Breast epithelium (tissue), 4 donors: ENCODE measurements around the gene SRGAP1. TPM values are rescaled to one million over a fixed set of nuclear protein-coding genes. Genes with fewer than 3 reads are reported as not detected.

ENCODE experiments used
- DNase-seq, 2 donors: peaks; one replicate each; pipeline ENCODE4 v3.0.0-alpha.2; 2019; ENCODE audit warnings: low spot score in 2 of 2
- H3K27ac ChIP-seq, 2 donors: fragments of 200-600 bp; sonication (generic) in 1 of 2; one replicate each; pipeline ENCODE4 v1.5.1; 2016 to 2019; ENCODE audit warnings: mild to moderate bottlenecking in 1 of 2
- H3K27me3 ChIP-seq, 2 donors: fragments of 200-600 bp; sonication (generic) in 1 of 2; one replicate each; pipeline versions ENCODE4 v1.5.1 to v1.6.0; 2017 to 2019; ENCODE audit warnings: control low read depth in 1 of 2, mild to moderate bottlenecking in 1 of 2
- H3K36me3 ChIP-seq: fragments of 200-600 bp; one replicate; pipeline ENCODE4 v1.5.1; 2019
- H3K4me1 ChIP-seq, 2 donors: fragments of 200-600 bp; sonication (generic); one replicate each; pipeline ENCODE4 v1.5.1; 2016 to 2019; ENCODE audit warnings: control low read depth in 1 of 2
- H3K4me3 ChIP-seq, 3 donors: fragments of 200-600 bp; sonication (generic); 1 replicate in 2 of 3; 2 replicates in 1 of 3; pipeline ENCODE4 v1.5.1; 2016 to 2019; ENCODE audit warnings: mild to moderate bottlenecking in 3 of 3, moderate library complexity in 2 of 3
- H3K9me3 ChIP-seq, 2 donors: fragments of 200-600 bp; sonication (generic) in 1 of 2; one replicate each; pipeline ENCODE4 v1.5.1; 2016 to 2019; ENCODE audit warnings: control low read depth in 1 of 2
- CTCF ChIP-seq, 3 donors: fragments of 450-650 bp; IDR thresholded peaks; one replicate each; pipeline ENCODE4 v1.5.1; 2016 to 2017; ENCODE audit warnings: antibody characterized with exemption in 3 of 3, mild to moderate bottlenecking in 3 of 3, moderate library complexity in 3 of 3
- POLR2A ChIP-seq: fragments of 450-650 bp; IDR thresholded peaks from one replicate; pipeline ENCODE4 v1.6.1; 2016; ENCODE audit warnings: antibody characterized with exemption, mild to moderate bottlenecking, moderate library complexity
- POLR2AphosphoS5 ChIP-seq, 3 donors: sonication (generic); formaldehyde crosslinking; IDR thresholded peaks; one replicate each; pipeline ENCODE4 v1.6.1; 2017; ENCODE audit warnings: antibody characterized with exemption in 3 of 3
- intact Hi-C: fragments of 100-400 bp; cut with DNase I; formaldehyde crosslinking; loops from one replicate; pipeline ENCODE4 v1.15.1; 2023; ENCODE audit warnings: low total_unique reads
- total RNA-seq, 3 donors: library from RNA; depleted of rRNA; stranded (reverse); fragments of >200 nt; gene quantifications; one replicate each; pipeline ENCODE4 v1.1.0, GENCODE V29; 2016

SRGAP1 gene
- total RNA-seq, 3 donors from 2014 or later: 20.3 to 58.7 (median 29.3) TPM

GRCh38 chr12:64064706-64065105, 220.2 kb downstream of the SRGAP1 start:
- TF ChIP-seq POLR2AphosphoS5 (IDR thresholded peaks at IDR 0.05): no peak
- TF ChIP-seq POLR2A: no peak
- no peak for TF ChIP-seq CTCF (IDR thresholded peaks at IDR 0.05)
- intact Hi-C loops: no loop called here

GRCh38 chr12:64065881-64066451, 221.5 kb downstream of the SRGAP1 start:
- no peak overlapping the region for H3K27ac ChIP-seq
- TF ChIP-seq POLR2A (no peak), CTCF (IDR thresholded peaks at IDR 0.05) (no peak), POLR2AphosphoS5 (IDR thresholded peaks at IDR 0.05) (no peak)
- no peaks in the 10 kb centered on the region for H3K36me3 ChIP-seq
- no peak for DNase-seq
- H3K4me1 ChIP-seq: no peaks in the 10 kb centered on the region
- H3K27me3 ChIP-seq: no peaks in the 10 kb centered on the region
- no peak overlapping the region for H3K4me3 ChIP-seq
- H3K9me3 ChIP-seq: no peaks in the 10 kb centered on the region
- intact Hi-C loops: no loop called here

More at GRCh38 chr12:64064706-64065105, 220.2 kb downstream of the SRGAP1 start:
- Histone ChIP-seq H3K4me3 (no peak overlapping the region), H3K4me1 (no peaks in the 10 kb centered on the region), H3K36me3 (no peaks in the 10 kb centered on the region), H3K27ac (no peak overlapping the region), H3K27me3 (no peaks in the 10 kb centered on the region), H3K9me3 (no peaks in the 10 kb centered on the region)
- no peak for DNase-seq

- TF ChIP-seq CTCF (IDR thresholded peaks at IDR 0.05): no peak
- TF ChIP-seq POLR2A: no peak
- no peak for TF ChIP-seq POLR2AphosphoS5 (IDR thresholded peaks at IDR 0.05)
- DNase-seq: no peak
- H3K4me3 ChIP-seq: no peak overlapping the region
- no peaks in the 10 kb centered on the region for H3K36me3 ChIP-seq
- H3K27me3 ChIP-seq: no peaks in the 10 kb centered on the region
- no peak overlapping the region for H3K27ac ChIP-seq
- no peaks in the 10 kb centered on the region for H3K4me1 ChIP-seq
- H3K9me3 ChIP-seq: no peaks in the 10 kb centered on the region
- intact Hi-C loops: no loop called here
Observed at GRCh38 chr12:64066776-64067175, 222.3 kb downstream of the SRGAP1 start.

- intact Hi-C loops: no loop called here
- no peak overlapping the region for H3K27ac ChIP-seq
- no peak for DNase-seq
Observed at GRCh38 chr12:64070454-64070853, 226.0 kb downstream of the SRGAP1 start.

More at GRCh38 chr12:64070454-64070853, 226.0 kb downstream of the SRGAP1 start:
- TF ChIP-seq POLR2AphosphoS5 (IDR thresholded peaks at IDR 0.05) (no peak), CTCF (IDR thresholded peaks at IDR 0.05) (no peak), POLR2A (no peak)
- no peak overlapping the region for H3K4me3 ChIP-seq
- no peaks in the 10 kb centered on the region for H3K9me3 ChIP-seq
- H3K27me3 ChIP-seq: no peaks in the 10 kb centered on the region
- H3K4me1 ChIP-seq: no peaks in the 10 kb centered on the region
- H3K36me3 ChIP-seq: no peaks in the 10 kb centered on the region
